Cerebellar nuclear complex (tissue), 1 donor: ENCODE measurements around the gene ELMO3.

Experiments
- DNase-seq, 2 experiments: peaks; one replicate each; lab custom pipeline; 2025; lab: John Stamatoyannopoulos, UW

Gene ELMO3

DNA sequence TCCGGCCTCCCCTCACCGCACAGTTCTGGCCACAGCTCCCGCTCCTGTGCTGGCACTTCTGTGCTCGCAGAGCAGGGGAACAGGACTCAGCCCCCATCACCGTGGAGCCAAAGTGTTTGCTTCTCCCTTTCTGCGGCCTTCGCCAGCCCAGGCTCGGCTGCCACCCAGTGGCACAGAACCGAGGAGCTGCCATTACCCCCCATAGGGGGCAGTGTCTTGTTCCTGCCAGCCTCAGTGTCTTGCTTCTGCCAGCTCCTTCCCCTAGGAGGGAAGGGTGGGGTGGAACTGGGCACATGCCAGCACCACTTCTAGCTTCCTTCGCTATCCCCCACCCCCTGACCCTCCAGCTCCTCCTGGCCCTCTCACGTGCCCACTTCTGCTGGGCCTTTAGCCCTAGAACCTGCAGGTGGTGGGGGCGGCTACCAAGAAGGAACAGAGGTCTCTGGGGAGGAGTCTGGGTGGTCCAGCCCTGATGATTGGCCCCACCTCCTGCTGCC is 645 bp upstream of the ELMO3 start:
- DNase-seq = no peak

DNA sequence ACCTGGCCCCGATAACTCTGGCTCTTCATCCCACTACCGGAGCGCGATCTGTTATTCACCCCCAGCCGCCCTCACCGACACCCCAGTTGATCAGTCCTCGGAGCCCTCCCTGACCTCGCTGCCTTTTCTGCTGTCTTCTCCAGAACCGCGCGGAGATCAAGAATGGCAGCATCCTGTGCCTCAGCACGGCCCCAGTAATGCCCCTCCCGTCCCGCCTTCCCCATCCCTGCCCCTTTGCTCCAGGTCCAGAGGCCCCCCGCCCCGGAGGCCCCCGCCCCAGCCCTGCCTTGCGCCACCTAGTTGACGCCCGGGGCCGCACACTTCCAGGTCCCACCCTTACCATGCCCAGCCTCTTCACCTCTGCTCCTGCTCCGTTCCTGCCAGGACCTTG is 872 bp downstream of the ELMO3 start:
- no peak for DNase-seq

DNA sequence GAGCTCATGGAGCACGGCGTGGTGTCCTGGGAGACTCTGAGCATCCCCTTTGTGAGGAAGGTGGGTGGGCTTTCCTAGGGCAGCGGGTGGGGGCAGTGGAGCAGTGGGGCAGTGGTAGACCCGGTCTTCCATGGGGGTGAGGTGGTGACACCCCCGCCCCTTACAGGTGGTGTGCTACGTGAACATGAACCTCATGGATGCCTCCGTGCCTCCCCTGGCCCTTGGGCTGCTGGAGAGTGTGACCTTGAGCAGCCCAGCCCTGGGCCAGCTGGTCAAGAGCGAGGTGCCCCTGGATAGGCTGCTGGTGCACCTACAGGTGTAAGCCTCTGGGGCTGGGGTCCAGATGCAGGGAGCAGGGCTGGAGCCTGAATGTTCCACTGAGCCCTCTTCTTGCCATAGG is 1.6 kb downstream of the ELMO3 start:
- DNase-seq = no peak

DNA sequence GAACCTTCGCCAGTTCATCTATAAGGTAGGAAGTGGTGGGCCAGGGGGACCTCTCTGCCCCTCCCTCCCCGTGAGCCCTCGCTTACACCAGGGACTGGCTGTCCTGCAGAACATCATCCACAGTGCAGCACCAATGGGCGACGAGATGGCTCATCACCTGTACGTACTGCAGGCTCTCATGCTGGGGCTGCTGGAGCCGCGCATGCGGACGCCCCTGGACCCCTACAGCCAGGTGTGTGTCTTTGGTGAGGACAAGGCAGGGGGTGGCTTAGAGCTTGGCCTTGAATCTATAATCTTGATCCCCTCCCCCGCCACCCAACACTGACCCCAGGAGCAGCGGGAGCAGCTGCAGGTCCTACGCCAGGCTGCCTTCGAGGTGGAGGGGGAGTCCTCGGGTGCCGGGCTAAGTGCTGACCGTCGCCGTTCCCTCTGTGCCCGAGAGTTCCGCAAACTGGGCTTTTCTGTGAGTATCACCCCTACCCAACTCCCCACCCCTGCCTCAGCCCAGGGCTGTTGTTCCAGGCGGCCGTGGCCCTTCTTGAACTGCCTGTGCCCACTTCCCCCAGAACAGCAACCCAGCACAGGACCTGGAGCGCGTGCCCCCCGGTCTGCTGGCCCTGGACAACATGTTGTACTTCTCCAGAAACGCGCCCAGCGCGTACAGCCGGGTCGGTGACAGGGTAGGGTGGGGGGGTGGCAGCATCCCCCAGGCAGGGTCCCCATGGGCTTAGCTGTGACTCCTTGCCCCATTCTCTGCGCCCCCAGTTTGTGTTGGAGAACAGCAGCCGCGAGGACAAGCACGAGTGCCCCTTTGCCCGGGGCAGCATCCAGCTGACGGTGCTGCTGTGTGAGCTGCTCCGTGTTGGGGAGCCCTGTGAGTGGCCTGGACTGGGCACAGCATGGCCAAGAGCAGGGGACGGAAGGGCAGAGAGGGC is 2.7 kb downstream of the ELMO3 start:
- no peak for DNase-seq

DNA sequence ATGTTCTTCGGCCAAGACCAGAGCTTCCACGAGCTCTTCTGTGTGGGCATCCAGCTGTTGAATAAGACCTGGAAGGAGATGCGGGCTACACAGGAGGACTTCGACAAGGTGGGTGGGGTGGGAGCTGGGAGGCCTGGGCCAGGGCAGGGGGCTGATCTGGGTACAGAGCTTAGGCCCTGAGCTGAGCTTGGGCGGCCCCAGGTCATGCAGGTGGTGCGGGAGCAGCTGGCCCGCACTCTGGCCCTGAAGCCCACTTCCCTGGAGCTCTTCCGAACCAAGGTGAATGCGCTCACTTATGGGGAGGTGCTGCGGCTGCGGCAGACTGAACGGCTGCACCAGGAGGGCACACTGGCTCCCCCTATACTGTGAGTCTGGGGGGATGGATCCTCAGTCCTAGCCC is 3.5 kb downstream of the ELMO3 start:
- DNase-seq = no peak

DNA sequence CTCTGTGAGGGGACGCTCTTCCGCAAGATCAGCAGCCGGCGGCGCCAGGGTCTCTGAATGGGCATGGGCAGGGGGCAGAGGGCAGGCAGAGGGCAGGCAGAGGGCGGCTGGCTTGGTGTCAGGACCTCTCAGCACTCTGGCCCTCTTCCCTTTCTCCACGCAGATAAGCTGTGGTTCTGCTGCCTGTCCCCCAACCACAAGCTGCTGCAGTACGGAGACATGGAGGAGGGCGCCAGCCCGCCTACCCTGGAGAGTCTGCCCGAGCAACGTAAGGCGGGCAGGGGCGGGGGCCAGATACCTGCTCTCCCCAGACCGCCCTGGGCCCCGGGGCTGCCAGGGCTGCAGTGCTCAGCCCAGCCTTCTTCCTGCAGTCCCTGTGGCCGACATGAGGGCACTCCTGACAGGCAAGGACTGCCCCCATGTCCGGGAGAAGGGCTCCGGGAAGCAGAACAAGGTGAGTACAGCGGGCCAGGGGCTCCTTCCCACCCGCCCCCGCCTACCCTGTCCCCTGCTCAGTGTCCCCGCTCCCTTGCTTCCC is 4.1 kb downstream of the ELMO3 start:
- no peak for DNase-seq

DNA sequence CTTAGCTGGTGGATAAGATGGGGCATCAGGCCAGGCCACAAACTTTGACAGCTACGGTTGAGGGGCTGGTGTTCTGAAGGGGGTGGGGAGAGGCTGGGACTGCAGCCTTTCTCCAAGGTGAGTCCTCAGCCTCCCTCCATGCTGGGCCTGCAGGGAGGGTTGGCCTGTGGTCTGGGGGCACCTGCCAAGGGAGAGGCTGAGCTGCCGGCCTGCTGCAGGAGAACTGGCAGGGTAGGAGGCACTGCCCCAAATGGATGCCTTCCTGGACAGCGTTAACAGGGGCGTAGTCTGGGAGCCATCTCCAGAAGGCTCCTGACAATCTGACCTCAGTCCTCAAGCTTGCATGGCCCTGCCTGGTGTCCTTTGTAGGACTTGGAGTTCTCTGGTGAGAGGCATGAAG is 5.1 kb downstream of the ELMO3 start:
- no peak for DNase-seq

DNA sequence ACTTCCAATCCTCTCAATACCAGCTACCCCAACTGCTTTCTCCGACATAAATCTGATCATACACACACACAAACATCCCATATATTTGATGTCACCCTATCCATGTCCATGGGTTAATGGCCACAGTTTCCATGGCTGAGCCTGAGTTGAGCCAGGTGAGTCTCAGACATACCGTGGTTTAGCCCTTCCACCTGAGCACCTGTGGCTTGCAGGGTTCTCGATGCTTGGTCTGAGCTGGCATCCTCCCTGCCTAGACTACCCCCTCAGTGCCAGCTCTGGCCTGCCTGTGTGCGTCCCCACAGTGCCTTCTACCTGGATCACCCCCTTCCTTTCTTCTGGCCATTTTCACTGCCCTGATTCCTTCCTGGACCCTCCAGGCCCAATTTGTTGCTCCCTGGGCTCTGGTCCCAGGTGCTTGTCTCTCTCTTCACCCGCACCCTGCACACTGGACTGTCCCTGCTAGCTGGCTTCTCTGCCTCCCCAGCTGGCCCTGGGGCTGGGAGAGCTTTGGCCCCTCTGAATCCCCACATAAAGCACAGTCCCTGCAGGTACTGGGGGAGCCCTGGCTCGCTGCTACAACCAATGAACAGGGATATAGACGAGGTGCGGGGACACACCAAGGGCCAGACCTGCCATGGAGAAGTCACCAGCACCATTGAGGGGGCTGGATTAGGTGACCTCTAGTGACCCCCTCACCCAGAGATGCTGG is 7.4 kb downstream of the ELMO3 start:
- DNase-seq = no peak

DNA sequence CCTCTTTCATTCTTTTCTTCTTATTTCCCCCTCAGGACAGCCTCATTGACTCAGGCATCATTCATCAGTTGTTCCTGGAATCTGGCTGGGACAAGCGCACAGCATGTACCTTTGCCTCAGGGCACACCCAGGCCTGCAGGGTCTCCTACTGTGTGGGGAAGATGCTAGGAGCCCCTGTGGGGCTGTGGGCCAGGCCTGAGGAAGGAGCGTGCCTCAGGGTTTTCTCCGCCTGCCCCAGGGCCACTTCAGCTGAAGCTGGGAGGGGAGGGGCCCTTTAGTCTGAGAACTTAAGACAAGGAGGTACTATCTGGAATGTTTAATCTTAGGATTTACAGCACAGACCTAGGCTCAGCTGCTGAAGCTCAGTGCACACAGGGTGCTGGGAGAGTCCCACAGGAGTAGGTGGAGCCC is 7.9 kb downstream of the ELMO3 start:
- DNase-seq = no peak

DNA sequence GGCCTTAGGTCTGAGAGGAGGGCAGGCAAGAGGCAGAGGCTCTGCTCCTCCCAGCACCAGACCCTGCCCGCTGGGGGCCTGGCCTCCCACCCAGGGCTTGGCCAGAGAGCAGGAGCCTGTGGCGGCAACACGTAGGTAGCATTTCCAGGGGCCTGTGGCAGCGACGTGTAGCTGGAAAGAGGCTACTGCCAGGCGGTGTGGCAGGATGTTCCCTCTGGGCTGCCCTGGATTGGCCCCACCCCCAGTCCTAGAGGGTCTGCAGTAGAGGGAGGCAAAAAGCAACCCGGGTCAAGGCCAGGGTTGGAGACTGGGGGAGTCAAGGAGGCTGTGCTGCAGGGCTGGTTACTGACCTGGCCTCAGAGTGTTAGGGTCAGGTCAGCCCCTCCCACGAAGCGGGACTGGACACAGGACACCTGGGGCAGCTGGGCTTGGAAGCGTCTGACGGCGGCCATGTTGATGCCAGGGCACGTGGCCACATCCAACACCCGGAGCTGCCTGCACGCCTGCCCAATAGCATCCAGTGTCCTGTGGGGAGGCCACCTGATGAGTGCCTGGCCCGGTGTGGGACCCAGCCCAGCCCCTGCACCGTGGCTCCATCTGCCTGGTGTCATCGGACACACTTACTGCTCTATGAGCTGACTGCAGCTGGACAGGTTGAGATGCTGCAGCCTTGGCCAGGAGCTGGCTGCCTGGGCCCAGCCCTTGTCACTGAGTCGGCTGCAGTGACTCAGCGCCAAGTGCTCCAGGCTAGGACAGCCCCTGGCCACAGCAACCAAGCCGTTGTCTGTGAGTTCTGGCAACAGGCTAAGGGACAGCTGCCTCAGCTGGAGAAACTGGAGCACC is 8.5 kb downstream of the ELMO3 start:
- DNase-seq = no peak

DNA sequence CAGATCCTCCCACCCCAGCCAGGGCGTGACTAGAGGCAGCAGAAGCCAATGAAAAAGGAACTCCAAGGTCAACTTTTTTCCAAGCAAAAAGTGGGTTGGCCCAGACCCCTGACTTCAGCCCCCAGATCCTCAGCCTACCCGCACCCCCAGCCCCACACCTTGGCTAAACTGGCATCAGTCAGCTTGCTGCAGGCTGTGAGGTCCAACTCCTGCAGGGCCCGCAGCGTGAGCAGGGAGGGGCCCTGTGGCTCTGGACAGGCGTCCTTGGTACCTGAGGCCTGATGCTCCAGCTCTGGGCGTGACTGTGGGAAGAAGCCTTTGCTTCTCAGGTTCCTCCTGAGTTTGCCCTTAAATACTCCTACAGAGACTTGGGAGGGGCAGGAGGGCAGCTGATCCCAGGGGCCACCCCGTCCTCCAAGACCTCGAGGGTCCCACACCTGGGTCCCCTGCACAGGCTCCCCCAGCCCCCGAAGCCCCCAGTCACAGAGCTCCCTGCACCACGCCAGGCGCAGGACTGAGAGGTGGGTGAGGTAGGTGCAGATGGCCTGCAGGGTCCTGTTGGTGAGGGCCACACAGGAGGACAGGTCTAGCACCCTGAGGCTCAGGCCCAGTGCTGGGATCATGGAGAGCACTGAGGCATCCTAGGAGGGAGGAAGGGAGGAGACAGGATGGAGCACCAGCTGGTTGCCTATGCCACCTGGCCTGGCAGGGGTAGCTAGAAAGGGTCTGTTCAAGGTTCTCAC is 9.4 kb downstream of the ELMO3 start:
- DNase-seq = no peak

DNA sequence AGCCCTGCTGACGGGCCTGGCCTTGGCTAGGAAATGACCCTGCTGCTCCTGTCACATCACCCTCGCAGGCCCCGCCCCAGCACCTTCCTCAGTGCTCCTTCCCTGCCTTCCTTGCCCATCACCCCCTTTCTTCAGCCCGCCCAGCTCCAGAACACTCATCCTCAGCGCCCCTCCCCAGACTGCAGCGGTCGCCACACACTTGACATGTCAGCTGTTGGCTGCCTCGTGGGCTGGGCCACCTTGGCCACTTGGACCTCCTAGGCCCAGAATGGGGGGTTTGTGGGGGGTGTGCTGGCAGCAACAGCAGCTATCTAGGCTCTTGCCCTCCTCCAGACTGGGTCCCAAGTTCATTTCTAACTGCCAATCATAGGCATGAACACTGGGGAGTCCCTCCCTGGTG is 10.6 kb downstream of the ELMO3 start:
- no peak for DNase-seq

DNA sequence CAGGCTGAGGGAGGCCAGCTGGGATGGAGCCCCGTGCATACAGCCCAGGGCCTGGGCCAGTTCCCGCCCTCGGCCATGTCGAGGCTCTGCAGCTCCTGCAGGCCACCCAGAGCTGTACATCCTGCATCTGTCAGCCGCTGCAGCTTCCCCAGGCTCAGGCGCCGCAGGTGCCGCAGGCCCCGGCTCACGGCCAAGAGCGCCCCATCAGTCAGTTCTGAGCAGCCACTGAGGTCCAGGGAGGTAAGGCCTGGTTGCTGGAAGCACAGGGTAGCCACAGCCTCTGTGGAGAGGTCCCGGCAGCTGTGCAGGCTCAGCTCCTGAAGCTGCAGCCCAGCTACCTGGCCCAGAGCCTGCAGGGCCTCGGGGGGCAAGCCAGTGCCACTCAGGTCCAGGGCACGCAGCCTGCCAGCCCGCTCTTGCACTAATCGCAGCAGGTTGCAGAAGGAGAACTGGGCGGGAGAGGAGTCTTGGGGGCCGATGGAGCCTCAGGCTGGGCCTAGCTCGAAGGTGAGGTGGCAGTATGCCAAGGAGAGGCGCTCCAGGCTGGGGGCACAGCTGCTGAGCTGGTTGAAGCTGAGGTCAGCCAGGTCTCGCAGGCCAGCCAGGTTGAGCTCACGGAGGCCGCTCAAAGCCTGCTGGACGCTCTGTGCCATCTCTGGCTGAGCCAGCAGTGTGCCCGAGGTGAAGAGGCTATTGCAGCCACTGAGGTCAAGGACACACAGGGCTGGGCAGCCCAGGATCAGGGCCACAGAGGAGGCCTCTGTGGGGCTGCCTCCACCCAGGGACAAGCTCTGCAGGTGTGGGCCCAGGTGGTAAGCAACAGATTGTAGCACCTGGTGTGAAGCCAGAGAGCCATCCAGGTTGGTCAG is 11.4 kb downstream of the ELMO3 start:
- DNase-seq = no peak

DNA sequence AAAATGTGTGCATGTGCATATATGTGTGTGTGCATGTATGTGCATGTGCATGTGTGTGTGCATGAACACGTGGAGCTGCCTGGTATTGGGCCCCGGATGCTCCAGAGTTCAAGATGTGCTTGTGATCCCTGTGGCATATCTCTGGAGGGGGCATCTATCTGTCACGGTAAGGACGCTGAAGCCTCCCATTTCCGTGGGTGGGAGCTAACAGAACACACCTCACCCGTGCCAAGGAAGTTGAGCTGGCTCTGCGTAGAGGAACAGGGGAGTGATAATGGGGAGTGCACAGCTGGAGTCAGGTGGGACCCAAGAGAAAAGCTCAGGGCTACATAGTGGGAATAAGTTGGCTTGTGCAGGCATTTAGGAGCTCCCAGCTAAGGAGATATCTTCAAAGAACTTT is 12.7 kb downstream of the ELMO3 start:
- no peak for DNase-seq

DNA sequence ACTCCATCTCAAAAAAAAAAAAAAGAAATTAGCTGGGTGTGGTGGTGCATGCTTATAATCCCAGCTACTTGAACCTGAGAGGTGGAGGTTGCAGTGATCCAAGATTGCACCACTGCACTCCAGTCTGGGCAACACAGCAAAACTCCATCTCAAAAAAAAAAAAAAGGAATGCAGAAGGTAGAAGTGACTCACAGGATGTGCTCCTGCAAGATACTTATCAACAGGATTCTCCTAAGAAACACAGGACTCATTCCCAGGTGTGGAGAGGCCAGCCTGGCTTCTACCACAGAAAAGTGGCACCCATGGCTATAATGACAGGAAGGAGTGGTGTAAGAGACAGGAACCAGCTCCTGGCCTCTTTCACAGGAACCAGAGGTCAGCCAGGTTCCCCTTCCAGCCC is 13.8 kb downstream of the ELMO3 start:
- no peak for DNase-seq

DNA sequence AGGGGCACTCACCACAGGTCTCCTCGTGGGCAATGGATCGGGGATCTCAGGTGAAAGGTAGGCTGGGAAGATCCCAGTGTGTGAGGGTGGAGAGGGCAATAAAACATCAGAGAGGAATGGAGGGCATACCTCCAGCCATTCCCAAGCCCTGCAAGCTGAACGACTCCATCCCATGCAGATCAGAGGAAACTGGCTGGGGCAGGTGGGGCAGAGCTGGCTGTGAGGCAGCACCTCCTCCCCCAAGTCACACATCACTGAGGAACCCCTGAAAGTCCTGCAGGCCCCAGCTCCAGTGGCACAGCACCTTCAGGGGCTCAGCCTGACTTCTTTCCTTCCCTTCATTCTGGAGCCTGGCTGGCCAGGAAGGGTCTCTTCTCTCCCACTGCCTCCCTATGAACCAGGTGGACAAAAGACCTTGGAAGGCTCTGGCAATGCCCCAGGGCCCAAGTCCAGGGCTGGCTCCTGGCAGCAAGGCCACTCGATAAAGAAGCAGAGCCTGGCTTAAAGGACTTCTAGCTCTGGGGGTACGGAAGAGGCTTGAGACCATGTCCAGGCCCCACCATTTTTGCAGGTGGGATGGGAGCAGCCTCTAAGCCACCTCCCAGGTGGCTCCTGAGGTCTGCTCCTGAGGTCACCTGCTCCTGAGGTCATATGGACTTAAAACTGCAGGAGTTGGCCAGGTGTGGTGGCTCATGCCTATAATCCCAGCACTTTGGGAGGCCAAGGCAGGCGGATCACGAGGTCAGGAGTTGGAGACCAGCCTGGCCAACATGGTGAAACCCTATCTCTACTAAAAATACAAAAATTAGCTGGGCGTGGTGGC is 14.5 kb downstream of the ELMO3 start:
- DNase-seq = no peak

DNA sequence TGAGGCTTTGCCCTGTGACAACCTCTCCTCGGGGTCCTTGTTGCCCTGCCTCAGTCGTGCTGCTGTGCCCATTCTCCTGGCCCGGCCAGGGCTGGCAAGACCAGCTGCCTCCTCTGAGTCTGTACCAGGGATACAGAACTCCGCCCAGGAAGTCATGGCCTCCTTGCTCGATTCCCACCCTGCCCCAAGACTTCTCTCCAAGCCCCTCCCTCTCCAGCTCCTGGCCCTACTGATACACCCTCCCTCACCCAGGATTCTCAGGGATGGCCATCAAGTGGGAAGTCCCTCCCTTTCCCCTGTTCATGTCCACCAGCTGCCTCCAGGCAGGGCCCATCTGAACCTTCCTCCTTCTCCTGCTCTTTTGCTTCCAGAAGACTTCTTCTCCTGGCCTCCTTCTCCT is 16.8 kb downstream of the ELMO3 start:
- DNase-seq = no peak

DNA sequence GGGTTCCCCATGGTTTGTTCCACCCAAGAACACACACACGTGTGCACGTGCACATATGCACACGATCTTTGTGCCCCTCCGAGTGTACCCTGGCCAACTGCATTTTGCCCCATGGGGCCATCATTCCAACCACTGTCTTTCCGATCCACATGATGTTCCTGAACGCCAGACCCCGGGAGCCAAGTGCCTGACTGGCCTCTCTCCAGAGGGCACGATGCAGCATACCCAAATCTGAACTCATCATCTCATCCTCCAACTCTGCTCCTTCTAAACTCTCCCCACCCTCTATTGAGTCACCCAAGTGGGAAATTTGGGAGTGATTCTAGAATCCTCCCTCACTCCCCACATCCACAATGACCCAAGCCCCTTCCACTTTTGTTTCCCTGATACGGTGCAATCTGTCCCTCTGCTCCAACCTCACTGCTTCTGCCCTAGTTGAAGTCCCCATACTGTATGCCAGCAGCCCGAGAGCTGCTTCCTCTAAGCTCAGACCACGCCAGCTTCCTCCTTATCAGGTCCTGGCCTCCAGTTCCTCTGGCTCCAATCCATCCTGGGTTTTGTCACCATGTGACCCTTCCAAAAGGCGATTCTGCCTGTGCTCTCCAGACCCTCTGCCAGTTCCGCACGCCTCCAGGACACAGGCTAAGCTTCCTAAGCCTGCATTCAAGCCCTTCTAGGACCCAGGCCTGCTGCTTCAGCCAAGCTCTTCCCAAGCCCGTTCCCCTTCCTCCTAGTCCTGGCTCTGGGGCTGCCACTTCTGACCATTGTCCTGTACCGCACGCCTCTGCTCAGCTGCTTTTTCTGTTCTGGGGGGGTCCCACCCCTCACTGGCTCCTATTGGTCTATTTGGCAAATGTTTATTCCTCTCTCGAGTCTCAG is 17.9 kb downstream of the ELMO3 start:
- DNase-seq = no peak
